ENCODE results near the gene COX17.

COX17 gene

DNA sequence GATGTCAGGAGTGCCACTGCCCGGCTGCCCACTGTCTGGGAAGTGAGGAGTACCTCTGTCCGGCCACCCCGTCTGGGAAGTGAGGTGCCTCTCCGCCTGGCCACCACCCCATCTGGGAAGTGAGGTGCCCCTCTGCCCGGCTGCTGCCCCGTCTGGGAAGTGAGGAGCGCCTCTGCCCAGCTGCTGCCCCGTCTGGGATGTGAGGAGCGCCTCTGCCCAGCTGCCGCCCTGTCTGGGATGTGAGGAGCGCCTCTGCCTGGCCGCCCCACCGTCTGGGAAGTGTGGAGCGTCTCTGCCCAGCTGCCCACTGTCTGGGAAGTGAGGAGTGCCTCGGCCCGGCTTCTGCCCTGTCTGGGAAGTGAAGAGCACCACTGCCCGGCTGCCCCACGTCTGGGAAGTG is 3.3 kb downstream of the COX17 start:
- DNase-seq: no peak

GRCh38 chr3:119672776-119673175 is 4.4 kb downstream of the COX17 start:
- no peak for DNase-seq

DNA sequence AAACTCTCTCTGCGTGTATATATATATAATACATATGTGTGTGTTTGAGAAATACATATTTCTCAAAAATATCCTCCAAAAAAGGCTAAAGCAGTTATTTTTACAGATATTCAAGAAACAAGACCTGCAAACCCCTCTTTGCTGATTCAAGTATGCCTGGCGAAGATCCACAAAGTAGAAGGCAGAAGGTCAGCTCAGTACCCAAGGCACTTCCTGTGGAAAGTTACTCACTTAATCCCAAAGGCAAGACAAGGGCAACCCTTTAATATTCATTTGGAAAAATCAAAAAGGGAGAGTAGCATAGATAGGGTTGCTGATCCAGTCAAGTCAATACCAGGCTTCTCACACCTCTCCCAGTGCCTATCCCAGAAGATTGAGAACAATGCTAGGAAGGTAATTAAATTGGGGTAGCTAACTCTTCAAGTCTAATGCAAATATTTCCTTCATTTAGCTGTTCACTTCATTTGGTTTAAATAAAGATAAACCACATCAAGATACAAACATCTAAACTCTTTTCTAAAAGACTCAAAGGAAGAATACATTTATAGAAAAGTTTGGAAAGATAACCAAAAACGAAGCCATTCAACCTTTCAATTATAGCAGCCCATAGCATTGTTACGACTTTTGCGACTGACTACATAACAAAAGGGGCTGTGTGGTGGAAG is 7.2 kb downstream of the COX17 start:
- DNase-seq: no peak

DNA sequence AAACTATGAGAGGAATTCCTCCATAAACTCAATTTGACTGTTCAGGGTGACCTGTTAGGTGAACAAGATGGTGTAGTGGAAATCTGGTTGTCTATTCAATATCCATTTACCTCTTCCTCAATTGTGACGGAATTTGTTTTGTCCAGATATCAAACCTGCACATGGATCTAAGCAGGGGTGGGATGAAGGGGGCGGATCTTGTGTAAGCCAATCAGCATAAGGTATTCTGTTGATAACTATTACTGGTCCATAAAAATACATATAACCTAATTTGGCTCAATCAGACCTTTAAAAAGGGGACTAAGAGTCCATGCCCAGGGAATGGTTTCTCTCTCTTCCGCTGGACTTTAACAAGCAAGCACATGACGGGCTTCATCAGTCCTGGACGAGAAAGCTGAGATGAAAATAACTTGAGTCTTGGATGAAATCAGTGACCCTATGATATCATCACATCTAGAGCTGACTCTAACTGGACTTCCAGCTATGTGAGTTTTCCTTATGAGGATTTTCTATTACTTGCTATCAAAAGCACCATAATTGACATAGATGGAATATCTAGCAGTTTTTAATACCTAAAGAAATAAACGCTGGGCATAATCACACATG is 11.1 kb downstream of the COX17 start:
- no peak for DNase-seq

DNA sequence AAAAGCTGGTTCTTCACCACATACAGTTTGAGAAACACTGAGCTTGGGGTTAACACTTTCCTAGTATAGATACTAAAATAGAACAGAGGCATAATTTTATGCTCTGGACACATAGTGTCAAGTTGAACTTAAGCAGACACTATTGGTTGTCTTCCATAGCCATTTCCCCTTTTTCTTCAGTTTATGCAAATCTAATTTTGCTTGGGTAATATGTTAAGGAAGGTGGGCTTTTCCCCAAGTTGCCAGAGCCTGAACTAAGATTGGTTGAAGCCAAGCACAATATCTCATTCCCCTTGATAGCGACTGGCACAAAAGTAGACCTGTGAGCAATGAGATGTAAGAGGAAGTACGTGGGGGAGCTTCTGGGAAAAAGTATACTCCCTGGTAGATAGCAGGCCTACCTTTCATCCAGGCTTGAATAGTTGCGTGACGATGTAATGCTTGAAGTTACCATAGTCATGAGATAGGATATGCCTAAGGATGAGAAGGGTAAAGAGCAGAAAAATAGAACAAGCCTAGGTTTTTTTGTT is 12.3 kb downstream of the COX17 start:
- DNase-seq: no peak

- DNase-seq: no peak
Observed at GRCh38 chr3:119664370-119664769, 12.8 kb downstream of the COX17 start.

GRCh38 chr3:119663885-119664284 is 13.3 kb downstream of the COX17 start:
- no peak for DNase-seq

DNA sequence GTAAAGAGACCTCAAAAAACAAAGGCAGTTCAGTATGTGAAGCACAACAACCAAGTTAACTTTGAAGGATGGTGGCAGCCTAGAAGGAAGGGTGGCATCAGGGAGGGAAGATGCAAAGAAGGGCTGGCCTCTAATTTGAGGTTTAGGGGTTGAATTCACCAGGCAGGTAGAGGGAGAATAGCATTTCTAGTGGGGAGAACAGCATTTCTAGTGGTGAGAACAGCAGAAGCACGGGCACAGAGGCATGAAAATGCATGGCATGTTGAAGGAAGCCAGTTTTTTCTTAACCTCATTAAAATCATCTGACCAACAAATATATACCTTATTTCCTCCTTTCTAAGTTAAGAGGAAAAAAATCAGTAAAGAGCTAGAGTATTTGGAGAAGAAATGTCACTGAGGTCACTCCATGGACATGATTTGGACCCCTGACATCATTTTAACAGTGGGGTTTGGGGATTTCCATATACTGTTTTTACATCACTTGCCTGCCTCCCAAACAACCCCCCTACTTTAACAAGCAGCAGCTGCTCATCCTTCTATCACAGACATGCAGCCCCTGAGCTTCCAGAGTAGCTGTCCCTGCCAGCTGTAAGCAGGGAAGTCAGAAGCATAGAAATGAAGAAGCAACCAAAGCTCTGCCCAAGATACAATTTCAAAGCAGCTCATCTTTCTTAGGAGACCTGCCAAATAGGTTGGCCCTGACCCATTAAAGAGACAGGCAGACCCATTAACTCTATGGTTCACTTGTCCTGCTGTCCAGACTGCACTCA is 14.4 kb downstream of the COX17 start:
- no peak for DNase-seq

GRCh38 chr3:119660474-119661440 is 16.4 kb downstream of the COX17 start, which contains the start of gene POPDC2:
Gene POPDC2, minus strand, starts transcription at chr3:119660589. Its CDS starts 166 bp downstream, at chr3:119660423.
- DNase-seq: no peak

GRCh38 chr3:119659606-119660291 is 17.5 kb downstream of the COX17 start:
- DNase-seq: no peak

DNA sequence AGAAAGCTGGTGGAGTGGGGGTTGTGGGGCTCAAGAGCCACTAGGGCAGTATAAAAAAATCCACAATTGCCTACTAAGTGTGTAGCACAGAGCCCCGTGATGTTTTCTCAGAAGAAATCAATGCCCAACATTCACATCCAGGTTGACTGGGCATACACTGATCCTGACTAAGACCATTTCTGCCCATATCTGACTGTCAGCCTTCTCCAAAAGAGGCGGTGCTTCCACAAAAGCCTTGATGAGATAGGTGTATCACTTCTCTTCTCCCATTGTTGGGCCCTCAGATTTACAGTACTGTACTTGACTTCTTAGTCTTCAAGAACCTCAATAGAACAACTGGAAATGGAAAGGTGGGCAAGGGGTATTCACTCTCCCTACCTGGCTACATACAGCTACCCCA is 18.2 kb downstream of the COX17 start:
- no peak for DNase-seq

GRCh38 chr3:119657887-119658702 is 19.1 kb downstream of the COX17 start:
- no peak for DNase-seq

GRCh38 chr3:119653876-119654275 is 23.3 kb downstream of the COX17 start:
- DNase-seq: no peak

DNA sequence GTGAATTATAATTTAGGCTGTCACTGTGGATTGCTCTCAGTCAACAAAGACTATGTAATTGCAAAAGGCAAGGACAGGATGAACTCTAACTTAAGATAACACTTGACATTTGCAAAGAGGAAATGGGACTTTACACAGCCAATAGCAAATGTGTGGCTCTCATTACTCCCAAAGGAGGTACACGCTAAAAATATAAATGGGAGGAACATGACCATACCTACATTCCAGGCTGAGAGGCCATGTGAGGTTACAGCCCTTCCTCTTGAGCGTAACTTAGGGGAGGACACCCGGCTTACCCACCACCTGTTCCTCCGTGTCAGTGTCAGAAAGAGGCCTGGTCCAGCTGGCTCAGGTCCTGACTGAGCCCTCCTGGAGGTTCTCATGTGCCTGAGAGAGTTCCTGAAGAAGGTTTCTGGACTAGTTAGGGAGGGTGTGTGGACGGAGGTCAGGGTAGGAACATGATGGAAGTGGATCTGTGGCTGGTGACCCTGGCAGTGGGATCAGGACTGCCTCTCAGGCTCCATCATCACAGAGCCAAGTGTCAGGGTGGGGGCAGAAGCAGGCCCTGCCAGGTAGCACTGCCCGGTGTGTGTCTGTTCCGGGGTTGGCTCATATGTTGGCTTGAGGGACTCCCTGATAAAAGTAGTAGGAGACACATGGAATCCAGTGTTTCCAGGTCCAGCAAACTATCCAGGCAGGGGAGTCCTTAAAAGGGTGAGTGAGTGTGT is 24.7 kb downstream of the COX17 start:
- no peak for DNase-seq

DNA sequence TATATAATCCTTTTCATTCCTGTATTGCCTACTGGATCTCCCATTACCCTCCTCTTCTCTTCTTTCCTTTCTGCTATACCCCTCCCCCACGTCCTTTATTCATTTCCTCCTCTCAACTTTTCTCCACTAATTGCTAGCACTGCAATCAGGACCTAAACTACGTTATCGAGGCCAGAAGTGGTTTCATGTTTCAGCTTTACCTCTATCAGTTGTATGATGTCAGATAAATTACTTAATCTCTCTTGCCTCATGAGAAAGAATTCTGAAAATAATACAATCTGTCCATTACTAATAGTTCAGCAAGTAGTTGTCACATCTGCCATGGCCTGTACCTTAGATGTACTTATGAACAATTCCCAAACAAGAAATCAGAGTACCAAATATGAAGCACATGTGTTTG is 27.4 kb downstream of the COX17 start:
- DNase-seq: no peak

- no peak for DNase-seq
Observed at GRCh38 chr3:119647843-119648575, 29.2 kb downstream of the COX17 start.

- no peak for DNase-seq
Observed at GRCh38 chr3:119647171-119647570, 30.0 kb downstream of the COX17 start.

DNA sequence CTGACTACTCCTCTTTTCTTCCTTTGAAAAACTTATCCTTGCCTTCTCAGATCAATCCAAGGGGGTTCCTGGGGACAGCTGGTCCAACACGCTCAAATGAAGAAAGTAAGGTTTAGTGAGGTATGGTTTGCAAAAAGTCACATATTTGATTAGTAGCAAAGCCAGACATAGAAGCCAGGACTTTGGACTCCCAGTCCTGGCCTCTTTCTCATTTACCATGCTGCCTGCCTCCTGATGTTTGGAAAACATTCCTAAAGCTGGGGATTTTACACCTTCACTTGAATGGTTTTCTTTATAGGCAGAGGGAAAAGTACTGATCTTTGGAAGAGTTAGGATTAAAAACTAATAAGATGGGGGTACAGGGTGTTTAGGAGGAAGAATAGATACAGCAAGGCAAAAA is 31.4 kb downstream of the COX17 start:
- no peak for DNase-seq

GRCh38 chr3:119644481-119644880 is 32.7 kb downstream of the COX17 start:
- DNase-seq: no peak

- DNase-seq: no peak
Observed at GRCh38 chr3:119643528-119643927, 33.7 kb downstream of the COX17 start.
